ENCODE data around the gene HDAC4.

GRCh38 chr2:239173301-239173700 is 227.5 kb downstream of the HDAC4 start:
- TF ChIP-seq CTCF (IDR thresholded peaks at IDR 0.05), result no peak
- no peak for TF ChIP-seq EP300 (IDR thresholded peaks at IDR 0.05)
